Stomach smooth muscle (tissue), 2 donors: Measurements from ENCODE around the gene IL17RE.
A peak's percentile ranks its signal among the peaks of the same experiment; 100 is the strongest.
"Not testable (repeated sequence)": the region's sequence is repeated elsewhere in the genome, so short reads cannot be mapped to it uniquely, and the experiment has no call there.

Experiments
- H3K27ac ChIP-seq: one replicate; pipeline ENCODE4 v1.7.0; 2013; ENCODE audit warnings: mild to moderate bottlenecking, low read length, inconsistent platforms
- H3K27me3 ChIP-seq, 2 donors: one replicate each; pipeline ENCODE4 v1.7.0; 2013; ENCODE audit warnings: low read length in 2 of 2; ENCODE audit not compliant: insufficient read depth in 2 of 2, control insufficient read depth in 1 of 2
- H3K36me3 ChIP-seq, 2 donors: one replicate each; pipeline ENCODE4 v1.7.0; 2013; ENCODE audit warnings: low read length in 2 of 2; ENCODE audit not compliant: control insufficient read depth in 2 of 2, insufficient read depth in 2 of 2
- H3K4me1 ChIP-seq: one replicate; pipeline ENCODE4 v1.7.0; 2013; ENCODE audit warnings: low read length; ENCODE audit not compliant: control insufficient read depth, insufficient read depth
- H3K4me3 ChIP-seq, 2 donors: one replicate each; pipeline ENCODE4 v1.7.0; 2013; ENCODE audit warnings: low read length in 2 of 2
- H3K9ac ChIP-seq, 2 donors: one replicate each; pipeline ENCODE4 v1.7.0; 2013; ENCODE audit warnings: low read length in 2 of 2, mild to moderate bottlenecking in 1 of 2
- H3K9me3 ChIP-seq, 2 donors: one replicate each; pipeline ENCODE4 v1.7.0; 2013; ENCODE audit warnings: low read length in 2 of 2; ENCODE audit not compliant: control insufficient read depth in 2 of 2
- donor health status: healthy.
- donor health status: Pancreatic carcinoma.

IL17RE gene

DNA sequence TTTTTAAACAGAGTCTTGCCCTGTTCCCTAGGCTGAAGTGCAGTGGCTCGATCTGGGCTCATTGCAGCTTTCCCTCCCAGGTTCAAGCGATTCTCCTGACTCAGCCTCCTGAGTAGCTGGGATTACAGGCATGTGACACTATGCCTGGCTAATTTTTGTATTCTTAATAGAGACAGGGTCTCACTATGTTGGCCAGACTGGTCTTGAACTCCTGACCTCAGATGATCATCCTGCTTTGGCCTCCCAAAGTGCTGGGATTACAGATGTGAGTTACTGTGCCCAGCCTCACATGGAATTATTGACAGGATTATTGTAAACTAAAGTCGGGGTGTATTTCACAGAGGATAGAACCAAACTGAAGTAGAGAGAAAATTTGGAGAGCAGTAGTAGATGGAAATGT is 6.9 kb upstream of the IL17RE start:
- not testable (repeated sequence) for H3K4me3 ChIP-seq, H3K9me3 ChIP-seq, H3K27me3 ChIP-seq, H3K9ac ChIP-seq, H3K27ac ChIP-seq
- H3K36me3 ChIP-seq: peaks cover 10 to 15% of the 10 kb centered on the region in 2 donors
- peaks cover 23% of the 10 kb centered on the region for H3K4me1 ChIP-seq

DNA sequence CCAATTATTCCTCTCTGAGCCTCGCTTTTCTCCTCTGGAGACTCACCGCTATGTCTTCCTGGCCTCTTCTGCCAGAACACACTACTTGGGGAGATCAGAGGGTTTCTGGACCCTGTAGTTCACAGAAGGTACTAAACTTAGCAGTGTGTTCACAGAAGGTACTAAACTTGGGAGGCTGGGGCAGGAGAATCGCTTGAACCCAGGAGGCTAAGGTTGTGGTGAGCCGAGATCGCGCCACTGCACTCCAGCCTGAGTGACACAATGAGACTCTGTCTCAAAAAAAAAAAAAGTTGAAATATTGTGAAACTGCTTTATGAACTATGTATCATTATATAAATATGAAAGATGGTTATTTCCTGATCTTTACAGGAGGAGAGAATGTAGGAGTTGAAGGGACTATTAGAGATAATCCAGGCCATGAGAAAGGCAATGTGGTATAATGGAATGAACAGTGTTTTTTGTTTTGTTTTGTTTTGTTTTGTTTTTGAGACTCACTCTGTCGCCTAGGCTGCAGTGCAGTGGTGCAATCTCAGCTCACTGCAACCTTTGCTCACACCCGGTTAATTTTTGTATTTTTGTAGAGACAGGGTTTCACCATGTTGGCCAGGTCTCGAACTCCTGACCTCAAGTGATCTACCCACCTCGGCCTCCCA is 5.8 kb upstream of the IL17RE start:
- H3K36me3 ChIP-seq: peaks cover 10 to 15% of the 10 kb centered on the region in 2 donors
- not testable (repeated sequence) for H3K9ac ChIP-seq, H3K27ac ChIP-seq, H3K4me3 ChIP-seq, H3K27me3 ChIP-seq, H3K9me3 ChIP-seq
- H3K4me1 ChIP-seq: peaks cover 19% of the 10 kb centered on the region

- Histone ChIP-seq H3K9ac (no peak overlapping the region), H3K36me3 (peaks cover 10 to 11% of the 10 kb centered on the region in 2 donors), H3K27me3 (no peaks in the 10 kb centered on the region), H3K4me3 (no peak overlapping the region), H3K9me3 (no peaks in the 10 kb centered on the region), H3K4me1 (peaks cover 20% of the 10 kb centered on the region), H3K27ac (no peak overlapping the region)
Measured at GRCh38 chr3:9897408-9898372, 5.0 kb upstream of the IL17RE start.

DNA sequence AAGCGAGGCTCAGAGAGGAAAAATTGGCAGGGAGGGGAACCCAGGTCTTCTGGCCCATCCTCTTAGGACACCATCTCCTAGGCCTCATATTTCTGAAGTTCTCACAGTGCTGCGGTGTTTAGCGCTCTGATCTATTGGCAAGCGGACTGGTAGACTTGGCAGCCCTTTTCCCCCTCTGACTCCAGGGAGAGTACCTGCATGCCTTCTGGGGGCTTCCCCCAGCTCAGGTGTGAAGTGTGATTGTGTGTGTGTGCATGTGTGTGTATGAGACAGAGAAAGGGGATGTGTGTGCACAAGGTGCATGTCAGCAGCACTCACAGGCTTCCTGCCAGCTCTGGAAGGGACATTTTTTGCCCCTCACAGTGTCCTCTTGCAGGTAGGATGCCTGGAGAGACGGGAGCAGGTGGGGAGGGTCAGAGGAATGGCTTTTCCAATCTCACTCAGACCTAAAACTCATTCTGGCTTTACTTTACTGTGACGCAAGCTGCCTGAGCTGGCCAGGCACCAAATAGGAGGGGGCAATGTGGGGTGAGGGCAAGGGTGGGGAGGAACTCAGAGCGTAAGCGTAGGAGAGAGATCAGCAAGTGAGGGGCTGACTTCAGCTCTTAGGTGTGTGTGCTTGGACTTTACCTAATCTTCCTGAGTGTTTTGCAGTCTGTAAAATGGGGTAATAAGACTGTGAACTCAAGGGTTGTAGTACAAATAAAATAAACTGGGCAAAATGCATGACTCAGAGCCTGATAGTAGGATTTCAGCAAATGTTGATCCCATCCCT is 4.0 kb upstream of the IL17RE start:
- Histone ChIP-seq H3K27me3 (no peaks in the 10 kb centered on the region), H3K4me1 (peaks cover 22% of the 10 kb centered on the region), H3K36me3 (peaks cover 1 to 2% of the 10 kb centered on the region in 2 donors), H3K27ac (no peak overlapping the region), H3K9me3 (no peaks in the 10 kb centered on the region), H3K4me3 (no peak overlapping the region), H3K9ac (peak overlapping the region in 1 of 2 donors; percentile 13)

- H3K4me1 ChIP-seq: peaks cover 22% of the 10 kb centered on the region
- no peak overlapping the region for H3K4me3 ChIP-seq
- H3K27me3 ChIP-seq: no peaks in the 10 kb centered on the region
- H3K27ac ChIP-seq: no peak overlapping the region
- no peaks in the 10 kb centered on the region for H3K36me3 ChIP-seq
- no peak overlapping the region for H3K9ac ChIP-seq
- no peaks in the 10 kb centered on the region for H3K9me3 ChIP-seq
Measured at GRCh38 chr3:9899289-9899791, 3.3 kb upstream of the IL17RE start.

DNA sequence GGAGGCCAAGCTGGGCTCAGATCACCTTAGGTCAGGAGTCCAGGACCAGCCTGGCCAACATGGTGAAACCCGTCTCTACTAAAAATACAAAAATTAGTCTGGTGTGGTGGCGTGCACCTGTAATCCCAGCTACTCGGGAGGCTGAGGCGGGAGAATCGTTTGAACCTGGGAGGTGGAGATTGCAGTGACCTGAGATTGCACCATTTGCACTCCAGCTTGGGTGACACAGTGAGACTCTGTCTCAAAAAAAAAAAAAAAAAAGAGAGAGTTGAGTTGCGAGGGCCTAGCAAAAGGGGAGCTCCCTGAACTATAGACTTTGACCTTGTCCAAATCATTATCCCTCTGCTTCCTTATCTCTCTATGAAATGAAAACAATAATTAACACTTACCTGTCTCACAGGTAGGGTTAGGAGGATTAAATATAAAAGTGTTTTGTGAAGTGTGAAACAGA is 1.7 kb upstream of the IL17RE start:
- not testable (repeated sequence) for H3K9ac ChIP-seq, H3K4me3 ChIP-seq, H3K9me3 ChIP-seq, H3K27me3 ChIP-seq, H3K27ac ChIP-seq, H3K36me3 ChIP-seq
- peaks cover 22% of the 10 kb centered on the region for H3K4me1 ChIP-seq

- H3K9ac ChIP-seq: no peak overlapping the region
- no peak overlapping the region for H3K27ac ChIP-seq
- peaks cover 22% of the 10 kb centered on the region for H3K4me1 ChIP-seq
- H3K27me3 ChIP-seq: no peaks in the 10 kb centered on the region
- no peak overlapping the region for H3K4me3 ChIP-seq
- H3K36me3 ChIP-seq: no peaks in the 10 kb centered on the region
- no peaks in the 10 kb centered on the region for H3K9me3 ChIP-seq
Measured at GRCh38 chr3:9901967-9902366, 681 bp upstream of the IL17RE start.

DNA sequence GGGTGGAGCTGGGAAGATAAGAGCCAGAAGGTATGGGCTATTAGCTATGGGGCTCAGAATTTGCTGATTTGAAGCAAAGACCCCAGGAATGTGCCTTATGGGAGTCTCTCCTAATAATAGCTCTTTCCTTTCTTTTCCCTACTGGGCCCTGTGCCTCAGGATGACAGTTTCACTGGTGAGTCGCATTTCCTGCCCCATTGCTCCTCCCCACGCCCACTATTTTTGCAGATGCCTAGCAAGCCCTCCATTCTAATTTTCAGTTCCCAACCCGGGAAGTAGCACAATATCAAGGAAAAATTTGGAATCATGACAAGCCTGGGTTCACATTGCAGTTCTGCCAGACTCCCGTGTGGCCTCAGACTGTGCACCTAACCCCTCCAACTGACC is 583 bp downstream of the IL17RE start:
- H3K4me1 ChIP-seq: peaks cover 13% of the 10 kb centered on the region
- H3K27me3 ChIP-seq: no peaks in the 10 kb centered on the region
- H3K4me3 ChIP-seq: peak overlapping the region in 1 of 2 donors; percentile 49
- H3K36me3 ChIP-seq: no peaks in the 10 kb centered on the region
- H3K9ac ChIP-seq: peak overlapping the region in 1 of 2 donors; percentile 29
- H3K27ac ChIP-seq: no peak overlapping the region
- no peaks in the 10 kb centered on the region for H3K9me3 ChIP-seq

DNA sequence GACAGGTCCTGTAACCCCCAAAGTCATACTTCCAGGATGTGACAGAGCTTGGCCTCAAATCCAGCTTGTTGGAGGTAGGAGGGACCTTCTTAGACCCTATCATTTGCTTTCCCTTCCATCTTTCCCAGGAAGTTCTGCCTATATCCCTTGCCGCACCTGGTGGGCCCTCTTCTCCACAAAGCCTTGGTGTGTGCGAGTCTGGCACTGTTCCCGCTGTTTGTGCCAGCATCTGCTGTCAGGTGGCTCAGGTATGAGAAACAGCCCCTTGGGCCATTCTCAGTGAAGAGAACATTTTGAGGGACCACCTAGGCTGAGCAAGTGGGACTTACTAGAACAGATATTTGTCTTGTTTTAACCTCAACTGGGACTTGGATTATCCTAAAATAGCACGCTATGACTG is 1.3 kb downstream of the IL17RE start:
- H3K36me3 ChIP-seq: peaks cover 0 to 2% of the 10 kb centered on the region in 2 donors
- H3K27me3 ChIP-seq: no peaks in the 10 kb centered on the region
- H3K27ac ChIP-seq: no peak overlapping the region
- no peak overlapping the region for H3K9ac ChIP-seq
- no peaks in the 10 kb centered on the region for H3K9me3 ChIP-seq
- no peak overlapping the region for H3K4me3 ChIP-seq
- peaks cover 6% of the 10 kb centered on the region for H3K4me1 ChIP-seq

GRCh38 chr3:9906480-9906879 is 3.8 kb downstream of the IL17RE start:
- Histone ChIP-seq H3K4me3 (no peak overlapping the region), H3K4me1 (peaks cover 5% of the 10 kb centered on the region), H3K9me3 (no peaks in the 10 kb centered on the region), H3K36me3 (peaks cover 0 to 2% of the 10 kb centered on the region in 2 donors), H3K27ac (no peak overlapping the region), H3K27me3 (no peaks in the 10 kb centered on the region), H3K9ac (no peak overlapping the region)
